NCI-H1694 (cell line): ENCODE results near the gene SYT2.
"Not testable (repeated sequence)": the region's sequence is repeated elsewhere in the genome, so short reads cannot be mapped to it uniquely, and the experiment has no call there.

Experiments
- DNase-seq: peaks from one replicate; lab custom pipeline; 2025; lab: John Stamatoyannopoulos, UW

Gene SYT2

GRCh38 chr1:202623075-202623474 lies 87.2 kb downstream of the SYT2 start:
- DNase-seq, result no peak

GRCh38 chr1:202622388-202622787 lies 87.9 kb downstream of the SYT2 start:
- no peak for DNase-seq

GRCh38 chr1:202621446-202621845 lies 88.8 kb downstream of the SYT2 start:
- no peak for DNase-seq

- DNase-seq, result not testable (repeated sequence)
Observed at GRCh38 chr1:202620036-202620435, 90.2 kb downstream of the SYT2 start.

GRCh38 chr1:202619505-202619904 lies 90.7 kb downstream of the SYT2 start:
- DNase-seq, result no peak

- DNase-seq, result not testable (repeated sequence)
Observed at GRCh38 chr1:202619012-202619411, 91.2 kb downstream of the SYT2 start.

- DNase-seq, result no peak
Observed at GRCh38 chr1:202616355-202616915, 93.8 kb downstream of the SYT2 start.

- no peak for DNase-seq
Observed at GRCh38 chr1:202615501-202616354, 94.5 kb downstream of the SYT2 start.

GRCh38 chr1:202615208-202615500 lies 95.1 kb downstream of the SYT2 start:
- not testable (repeated sequence) for DNase-seq

- DNase-seq, result not testable (repeated sequence)
Observed at GRCh38 chr1:202614363-202615207, 95.7 kb downstream of the SYT2 start.

GRCh38 chr1:202613571-202613970 lies 96.7 kb downstream of the SYT2 start:
- DNase-seq, result no peak

- DNase-seq, result not testable (repeated sequence)
Observed at GRCh38 chr1:202612036-202612435, 98.2 kb downstream of the SYT2 start.

GRCh38 chr1:202605515-202605914 lies 104.7 kb downstream of the SYT2 start:
- no peak for DNase-seq

- no peak for DNase-seq
Observed at GRCh38 chr1:202603435-202603834, 106.8 kb downstream of the SYT2 start.

GRCh38 chr1:202600432-202601041 lies 109.7 kb downstream of the SYT2 start:
- no peak for DNase-seq

GRCh38 chr1:202599669-202600431 lies 110.4 kb downstream of the SYT2 start:
- DNase-seq, result peak; percentile 15

- DNase-seq, result no peak
Observed at GRCh38 chr1:202597090-202597761, 113.0 kb downstream of the SYT2 start.

GRCh38 chr1:202596638-202597037 lies 113.6 kb downstream of the SYT2 start:
- DNase-seq, result no peak

- no peak for DNase-seq
Observed at GRCh38 chr1:202593845-202594244, 116.4 kb downstream of the SYT2 start.

GRCh38 chr1:202592146-202592545 lies 118.1 kb downstream of the SYT2 start:
- no peak for DNase-seq

- no peak for DNase-seq
Observed at GRCh38 chr1:202591515-202591914, 118.7 kb downstream of the SYT2 start.
